Stromal cell of bone marrow (primary cell): ENCODE results near the gene CFAP97.
"Not testable (repeated sequence)": the region's sequence is repeated elsewhere in the genome, so short reads cannot be mapped to it uniquely, and the experiment has no call there.

Experiments
- DNase-seq: peaks from one replicate; pipeline ENCODE4 v3.0.0-alpha.2; 2012; ENCODE audit warnings: low read depth

Gene CFAP97

GRCh38 chr4:185203486-185204237, at the start of gene CFAP97:
Gene CFAP97 (minus strand): TSS chr4:185204000. CDS start chr4:185191196, 12,804 bp downstream.
- peak; percentile 87 for DNase-seq

- DNase-seq = no peak
Measured at GRCh38 chr4:185249105-185249504, 45.3 kb upstream of the CFAP97 start.

DNA sequence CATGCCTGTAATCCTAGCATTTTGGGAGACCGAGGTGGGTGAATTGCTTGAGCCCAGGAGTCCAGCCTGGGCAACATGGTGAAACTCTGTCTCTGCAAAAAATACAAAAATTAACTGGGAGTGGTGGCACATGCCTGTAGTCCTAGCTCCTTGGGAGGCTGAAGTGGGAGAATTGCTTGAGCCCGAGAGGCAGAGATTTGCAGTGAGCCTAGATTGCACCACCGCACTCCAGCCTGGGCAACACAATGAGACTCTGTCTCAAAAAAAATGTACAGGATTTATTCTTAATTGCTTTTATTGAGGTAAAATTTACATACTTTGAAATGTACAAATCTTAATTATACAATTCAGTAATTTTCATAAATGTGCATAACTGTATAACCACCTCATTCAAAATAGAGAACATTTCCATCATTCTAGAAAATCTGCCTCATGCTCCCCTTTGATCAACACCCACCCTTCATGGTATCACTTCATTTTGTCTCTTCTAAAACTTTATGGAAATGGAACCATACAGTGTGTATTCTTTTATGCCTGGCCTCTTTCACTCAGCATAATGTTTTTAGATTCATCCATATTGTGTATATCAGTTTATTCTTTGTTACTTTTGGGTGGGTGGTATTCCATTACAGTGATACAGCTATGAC, 44.7 kb upstream of the CFAP97 start:
- DNase-seq = no peak

- no peak for DNase-seq
Measured at GRCh38 chr4:185247151-185247550, 43.4 kb upstream of the CFAP97 start.

DNA sequence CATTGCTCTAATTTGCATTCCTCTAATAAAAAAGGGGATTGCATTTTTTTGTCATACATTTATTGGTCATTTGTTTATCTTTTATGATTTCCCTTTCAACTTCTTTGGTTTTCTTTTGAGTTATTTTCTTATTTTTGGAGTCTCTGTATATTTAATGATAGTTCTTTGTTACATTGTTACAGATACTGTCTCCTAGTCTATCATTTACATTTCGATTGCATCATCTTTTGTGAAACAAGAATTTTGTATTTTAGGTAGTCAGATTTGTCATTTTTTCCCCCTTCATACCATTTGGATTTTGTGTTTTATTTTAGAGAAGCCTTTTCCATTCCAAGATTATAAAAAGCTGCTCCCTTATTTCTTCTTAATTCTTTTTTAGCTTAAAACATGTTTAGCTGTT, 42.7 kb upstream of the CFAP97 start:
- no peak for DNase-seq

DNA sequence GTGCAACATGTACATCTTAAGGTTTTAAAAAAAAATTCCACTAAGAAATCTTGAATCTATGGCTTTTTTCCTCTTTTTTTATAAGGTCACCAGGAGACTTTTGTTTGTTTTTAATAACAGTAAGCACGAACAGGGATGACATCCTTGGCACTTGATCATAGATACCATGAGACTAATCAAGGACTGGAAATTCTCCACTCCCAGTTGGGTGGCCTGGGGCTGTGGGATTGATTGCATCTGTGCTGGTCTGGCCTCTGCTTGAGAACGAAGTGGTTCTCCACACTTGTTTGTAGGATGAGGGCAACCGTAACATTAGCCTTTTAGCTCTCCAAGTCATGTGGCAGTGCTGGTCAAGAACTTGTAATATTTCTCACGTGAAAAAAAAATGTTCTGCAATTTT, 41.0 kb upstream of the CFAP97 start:
- no peak for DNase-seq

DNA sequence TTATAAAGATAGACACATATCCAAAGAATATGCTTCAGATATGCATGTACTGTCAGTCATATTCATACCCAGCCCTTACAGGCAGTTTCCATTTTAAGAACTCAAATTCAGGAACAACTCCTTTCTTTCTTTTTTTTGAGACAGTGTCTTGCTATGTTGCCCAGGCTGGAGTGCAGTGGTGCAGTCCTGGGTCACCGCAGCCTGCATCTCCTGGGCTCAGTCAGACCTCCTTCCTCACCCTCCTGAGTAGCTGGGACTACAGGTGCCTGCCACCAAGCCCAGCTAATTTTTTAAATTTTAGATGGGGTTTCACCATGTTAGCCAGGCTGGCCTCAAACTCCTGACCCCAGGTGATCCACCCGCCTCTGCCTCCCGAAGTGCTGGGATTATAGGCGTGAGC, 40.1 kb upstream of the CFAP97 start:
- no peak for DNase-seq

GRCh38 chr4:185242749-185243533, 39.1 kb upstream of the CFAP97 start:
- DNase-seq = no peak

DNA sequence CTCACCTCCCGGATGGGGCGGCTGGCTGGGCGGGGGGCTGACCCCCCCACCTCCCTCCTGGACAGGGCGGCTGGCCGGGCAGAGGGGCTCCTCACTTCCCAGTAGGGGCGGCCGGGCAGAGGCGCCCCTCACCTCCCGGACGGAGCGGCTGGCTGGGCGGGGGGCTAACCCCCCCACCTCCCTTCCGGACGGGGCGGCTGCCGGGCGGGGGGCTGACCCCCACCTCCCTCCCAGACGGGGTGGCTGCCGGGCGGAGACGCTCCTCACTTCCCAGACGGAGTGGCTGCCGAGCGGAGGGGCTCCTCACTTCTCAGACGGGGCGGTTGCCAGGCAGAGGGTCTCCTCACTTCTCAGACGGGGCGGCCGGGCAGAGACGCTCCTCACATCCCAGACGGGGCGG, 36.7 kb upstream of the CFAP97 start:
- DNase-seq = not testable (repeated sequence)

GRCh38 chr4:185238750-185239149, 35.0 kb upstream of the CFAP97 start:
- DNase-seq = no peak

- DNase-seq = peak; percentile 78
Measured at GRCh38 chr4:185238215-185238681, 34.4 kb upstream of the CFAP97 start.

- DNase-seq = no peak
Measured at GRCh38 chr4:185237175-185237574, 33.4 kb upstream of the CFAP97 start.

- no peak for DNase-seq
Measured at GRCh38 chr4:185235843-185236503, 32.2 kb upstream of the CFAP97 start.

DNA sequence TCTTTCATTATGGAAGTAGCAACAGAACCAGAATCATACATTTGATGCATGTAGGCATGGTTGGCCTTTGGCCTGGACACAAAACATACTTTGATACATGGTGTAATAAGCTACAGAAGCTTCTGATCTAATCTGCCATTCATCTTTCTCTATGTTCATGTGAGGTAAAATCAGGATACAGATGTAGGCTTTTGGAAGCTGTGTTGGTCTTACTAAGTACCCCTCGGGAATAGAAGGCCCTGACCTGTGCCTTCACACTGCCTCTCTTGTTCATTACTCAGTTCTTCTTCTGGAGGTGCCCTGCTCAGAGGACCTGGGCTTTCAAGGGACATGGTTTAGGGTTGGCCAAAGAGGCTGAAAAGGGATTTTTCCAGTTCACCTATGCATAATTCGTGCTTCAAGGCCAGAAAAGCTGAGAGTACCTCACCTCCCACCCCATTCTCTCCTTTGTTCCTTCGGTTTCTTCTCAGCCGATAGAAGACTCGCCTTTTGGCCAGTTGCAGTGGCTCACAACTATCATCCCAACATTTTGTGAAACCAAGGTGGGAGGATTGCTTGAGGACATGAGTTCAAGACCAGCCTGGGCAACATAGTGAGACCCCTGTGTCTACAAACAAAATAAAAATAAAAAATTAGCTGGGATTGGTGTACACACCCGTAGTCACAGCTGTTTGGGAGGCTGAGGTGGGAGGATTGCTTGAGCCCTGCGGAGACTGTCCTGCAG, 31.5 kb upstream of the CFAP97 start:
- no peak for DNase-seq

GRCh38 chr4:185232370-185232769, 28.6 kb upstream of the CFAP97 start:
- no peak for DNase-seq

DNA sequence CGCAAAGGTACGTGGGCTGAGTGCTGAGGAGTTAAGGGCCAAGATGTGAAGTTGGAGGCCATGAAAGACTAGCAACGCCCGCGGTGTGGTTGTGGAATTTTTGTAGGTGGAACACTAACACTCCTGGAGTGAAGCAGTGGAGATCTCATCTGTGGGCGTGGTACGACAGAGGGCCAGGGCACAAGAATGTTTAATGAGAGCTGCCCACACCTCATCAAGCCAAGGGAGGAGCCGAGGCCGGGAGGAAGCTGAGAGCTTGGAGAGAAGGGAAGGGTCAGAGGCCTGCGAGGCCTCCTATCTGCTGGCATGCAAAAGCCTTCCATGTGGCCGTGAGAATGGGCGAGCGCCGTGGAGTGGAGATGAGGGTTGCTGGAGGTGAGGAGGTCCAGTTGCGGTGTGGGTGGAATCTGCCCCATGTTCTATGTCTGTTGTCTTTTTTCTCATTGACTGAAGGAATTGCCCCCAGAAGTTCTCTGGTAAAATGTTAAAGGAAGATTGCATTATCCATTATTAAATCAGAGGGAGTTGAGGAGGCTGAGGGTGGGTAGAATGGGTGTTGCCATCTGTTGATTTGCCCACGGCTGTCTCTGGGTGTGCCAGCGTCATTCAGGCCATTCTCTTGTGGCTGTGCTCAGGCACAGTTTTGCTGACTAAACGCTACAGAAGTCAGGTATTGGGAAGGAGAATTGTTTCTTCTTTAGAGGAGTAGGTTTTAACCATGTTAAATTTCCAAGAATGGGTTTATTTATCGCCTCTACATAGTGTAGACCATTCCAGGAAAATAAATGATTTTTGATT, 25.4 kb upstream of the CFAP97 start:
- DNase-seq = no peak

- DNase-seq = no peak
Measured at GRCh38 chr4:185227713-185228278, 24.0 kb upstream of the CFAP97 start.

GRCh38 chr4:185227131-185227551, 23.3 kb upstream of the CFAP97 start:
- DNase-seq = no peak

GRCh38 chr4:185225940-185226339, 22.1 kb upstream of the CFAP97 start:
- no peak for DNase-seq

GRCh38 chr4:185224597-185224996, 20.8 kb upstream of the CFAP97 start:
- no peak for DNase-seq
